ENCODE measurements around the gene FCHO2.

FCHO2 gene

GRCh38 chr5:73112359-73112758, 156.5 kb downstream of the FCHO2 start:
- H3K9me3 ChIP-seq (ENCODE audit: insufficient read depth, low read depth, low read length) = peaks cover 4% of the 10 kb centered on the region; the same call in 1 of the 2 replicates
- H3K27ac ChIP-seq (ENCODE audit: low read depth, low read length) = no peak overlapping the region
- 81% methylated on average over 1 of the region's 1 CpG for WGBS
- H3K9ac ChIP-seq (ENCODE audit: low read depth, low read length) = no peak overlapping the region
- H3K27me3 ChIP-seq (ENCODE audit: insufficient read depth, low read length) = peaks cover 4% of the 10 kb centered on the region; the same call in 1 of the 2 replicates
- no peaks in the 10 kb centered on the region for H3K36me3 ChIP-seq (ENCODE audit: insufficient read depth, low read length)
- H3K4me1 ChIP-seq (ENCODE audit: insufficient read depth, low read length) = no peaks in the 10 kb centered on the region
- no peak overlapping the region for H3K4me3 ChIP-seq (ENCODE audit: low read length)

DNA sequence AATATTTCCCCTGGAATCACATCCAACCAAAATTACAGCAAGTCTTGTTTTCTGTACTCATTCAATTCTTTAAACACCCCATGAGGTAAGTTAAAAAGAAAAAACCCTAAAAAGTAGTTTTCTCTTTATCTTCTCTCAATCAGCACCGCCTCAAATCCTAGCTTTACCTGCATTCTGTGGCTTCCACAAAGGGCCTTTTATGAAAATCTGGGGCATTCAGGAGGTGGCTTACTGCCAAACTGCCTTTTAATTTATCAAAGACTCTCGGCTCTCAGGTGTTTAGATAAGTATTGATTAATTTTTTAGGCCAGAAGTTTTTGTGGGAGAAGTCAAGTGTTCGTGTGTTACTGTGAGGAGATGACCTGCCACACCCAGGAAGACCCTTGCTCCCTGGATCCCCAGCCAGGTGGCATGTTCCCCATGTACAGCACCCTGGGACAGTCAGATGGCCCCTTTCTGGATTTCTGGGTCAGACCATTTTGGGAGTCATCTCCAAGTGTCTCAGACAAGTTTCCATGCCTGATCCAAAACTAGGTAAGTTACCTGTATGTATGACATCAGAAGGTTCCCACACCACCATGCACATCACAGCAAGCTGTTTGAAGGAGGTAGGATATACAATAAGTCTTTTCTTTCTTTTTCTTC, 158.3 kb downstream of the FCHO2 start:
- Histone ChIP-seq H3K4me1 (ENCODE audit: insufficient read depth, low read length) (no peaks in the 10 kb centered on the region), H3K9me3 (ENCODE audit: insufficient read depth, low read depth, low read length) (no peaks in the 10 kb centered on the region), H3K27me3 (ENCODE audit: insufficient read depth, low read length) (peaks cover 21% of the 10 kb centered on the region), H3K9ac (ENCODE audit: low read depth, low read length) (no peak overlapping the region), H3K36me3 (ENCODE audit: insufficient read depth, low read length) (no peaks in the 10 kb centered on the region), H3K4me3 (ENCODE audit: low read length) (no peak overlapping the region), H3K27ac (ENCODE audit: low read depth, low read length) (no peak overlapping the region)
- 91% methylated on average over 3 of the region's 3 CpGs for WGBS

- no peak overlapping the region for H3K27ac ChIP-seq (ENCODE audit: low read depth, low read length)
- no peaks in the 10 kb centered on the region for H3K4me1 ChIP-seq (ENCODE audit: insufficient read depth, low read length)
- no peaks in the 10 kb centered on the region for H3K9me3 ChIP-seq (ENCODE audit: insufficient read depth, low read depth, low read length)
- 85% methylated on average over 4 of the region's 4 CpGs for WGBS
- no peaks in the 10 kb centered on the region for H3K36me3 ChIP-seq (ENCODE audit: insufficient read depth, low read length)
- no peak overlapping the region for H3K9ac ChIP-seq (ENCODE audit: low read depth, low read length)
- no peak overlapping the region for H3K4me3 ChIP-seq (ENCODE audit: low read length)
- H3K27me3 ChIP-seq (ENCODE audit: insufficient read depth, low read length) = peaks cover 34% of the 10 kb centered on the region
These were observed 159.7 kb downstream of the FCHO2 start for GRCh38 chr5:73115399-73116051.

DNA sequence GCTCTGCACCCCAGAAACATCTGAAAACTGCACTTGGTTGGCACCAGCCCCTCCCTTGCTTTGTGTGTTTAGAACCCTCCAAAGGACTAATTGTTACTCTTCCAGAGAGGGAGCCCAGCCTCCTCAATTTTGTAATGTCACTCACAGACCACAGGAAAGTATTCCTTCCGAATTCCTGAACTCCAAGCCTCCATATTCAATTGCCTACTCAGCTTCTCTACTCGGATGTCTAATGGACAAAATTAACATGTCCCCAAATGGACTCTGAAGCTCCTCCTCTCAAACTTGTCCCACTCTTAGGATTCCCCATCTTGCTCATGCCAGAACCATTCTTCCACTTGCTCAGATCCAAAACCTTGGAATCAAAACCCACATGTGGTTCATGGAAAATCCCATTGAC, 160.7 kb downstream of the FCHO2 start:
- Histone ChIP-seq H3K27me3 (ENCODE audit: insufficient read depth, low read length) (peaks cover 44% of the 10 kb centered on the region), H3K9ac (ENCODE audit: low read depth, low read length) (no peak overlapping the region), H3K9me3 (ENCODE audit: insufficient read depth, low read depth, low read length) (no peaks in the 10 kb centered on the region), H3K27ac (ENCODE audit: low read depth, low read length) (no peak overlapping the region), H3K4me1 (ENCODE audit: insufficient read depth, low read length) (no peaks in the 10 kb centered on the region), H3K36me3 (ENCODE audit: insufficient read depth, low read length) (no peaks in the 10 kb centered on the region), H3K4me3 (ENCODE audit: low read length) (no peak overlapping the region)
- 83% methylated on average over 2 of the region's 2 CpGs for WGBS

- Histone ChIP-seq H3K27me3 (ENCODE audit: insufficient read depth, low read length) (peaks cover 51% of the 10 kb centered on the region), H3K4me1 (ENCODE audit: insufficient read depth, low read length) (no peaks in the 10 kb centered on the region), H3K9ac (ENCODE audit: low read depth, low read length) (no peak overlapping the region), H3K27ac (ENCODE audit: low read depth, low read length) (no peak overlapping the region), H3K36me3 (ENCODE audit: insufficient read depth, low read length) (no peaks in the 10 kb centered on the region), H3K4me3 (ENCODE audit: low read length) (no peak overlapping the region), H3K9me3 (ENCODE audit: insufficient read depth, low read depth, low read length) (no peaks in the 10 kb centered on the region)
- 82% methylated on average over 3 of the region's 3 CpGs for WGBS
These were observed 161.4 kb downstream of the FCHO2 start for GRCh38 chr5:73117088-73117740.

DNA sequence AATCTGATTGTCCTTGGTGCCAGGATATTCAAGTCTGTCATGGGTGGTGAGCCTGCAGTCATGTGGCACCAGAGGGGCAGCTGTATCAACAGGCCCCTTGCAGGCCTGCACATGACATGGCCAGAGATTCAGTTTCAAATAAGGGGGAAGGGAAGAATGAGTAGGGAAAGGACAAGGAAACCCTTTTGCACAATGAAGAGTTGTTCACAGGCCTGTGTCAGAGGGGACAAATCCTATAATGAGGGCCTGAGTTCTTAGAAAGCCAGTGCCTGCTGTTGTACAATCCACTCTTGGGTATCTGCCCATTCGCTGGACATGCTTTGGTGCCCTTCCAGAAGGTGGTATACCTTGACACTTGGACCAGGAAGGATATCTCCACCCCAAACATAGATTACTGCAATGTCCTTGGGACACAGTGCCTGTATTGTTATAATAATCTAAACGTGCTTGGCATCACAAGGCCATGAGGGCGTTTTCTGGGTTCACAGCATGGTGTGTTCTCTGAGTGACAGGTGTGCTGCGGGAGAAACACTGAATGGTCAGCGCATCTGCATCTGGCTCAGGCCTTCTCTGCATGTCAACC, 162.6 kb downstream of the FCHO2 start:
- Histone ChIP-seq H3K36me3 (ENCODE audit: insufficient read depth, low read length) (no peaks in the 10 kb centered on the region), H3K4me3 (ENCODE audit: low read length) (no peak overlapping the region), H3K9me3 (ENCODE audit: insufficient read depth, low read depth, low read length) (no peaks in the 10 kb centered on the region), H3K4me1 (ENCODE audit: insufficient read depth, low read length) (peaks cover under 1% of the 10 kb centered on the region; the same call in 1 of the 2 replicates), H3K9ac (ENCODE audit: low read depth, low read length) (no peak overlapping the region), H3K27ac (ENCODE audit: low read depth, low read length) (no peak overlapping the region), H3K27me3 (ENCODE audit: insufficient read depth, low read length) (peaks cover 63% of the 10 kb centered on the region)
- WGBS = 92% methylated on average over 5 of the region's 5 CpGs

DNA sequence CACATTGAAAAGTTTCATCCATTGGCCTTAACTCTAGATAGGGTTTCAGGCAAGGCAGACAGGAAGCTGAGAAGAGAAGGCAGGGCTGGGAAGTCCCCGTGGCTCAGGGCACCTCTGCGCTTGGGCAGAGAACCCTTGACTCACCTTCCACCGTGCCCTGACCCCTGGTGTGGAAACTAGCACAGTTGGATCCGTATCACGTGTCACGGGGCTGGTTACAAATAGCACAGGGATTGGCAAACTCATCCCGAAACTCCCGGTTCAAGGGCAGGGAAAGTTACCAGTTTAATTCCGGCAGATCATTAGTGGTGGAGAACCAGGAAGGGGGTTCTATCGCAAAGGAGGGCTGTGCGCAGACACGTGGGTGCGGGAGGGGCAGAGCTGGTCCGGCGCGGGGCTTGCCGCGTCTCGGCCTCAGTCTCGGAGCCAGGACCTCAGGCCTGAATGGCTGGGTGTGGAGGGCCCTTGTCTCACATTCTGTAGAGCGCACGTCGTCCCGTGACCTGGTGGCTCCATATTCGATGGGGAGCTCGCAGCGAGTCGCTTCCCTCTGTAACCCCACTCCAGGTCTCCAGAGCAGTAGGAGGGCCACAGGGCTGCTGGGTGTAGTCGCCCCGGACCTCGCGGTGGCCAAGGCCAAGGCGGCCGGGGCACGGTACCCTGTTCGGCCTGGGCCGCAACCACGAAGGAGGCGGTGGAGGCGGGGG, 163.8 kb downstream of the FCHO2 start:
- no peak overlapping the region for H3K27ac ChIP-seq (ENCODE audit: low read depth, low read length)
- 27% methylated on average over 40 of the region's 40 CpGs for WGBS

DNA sequence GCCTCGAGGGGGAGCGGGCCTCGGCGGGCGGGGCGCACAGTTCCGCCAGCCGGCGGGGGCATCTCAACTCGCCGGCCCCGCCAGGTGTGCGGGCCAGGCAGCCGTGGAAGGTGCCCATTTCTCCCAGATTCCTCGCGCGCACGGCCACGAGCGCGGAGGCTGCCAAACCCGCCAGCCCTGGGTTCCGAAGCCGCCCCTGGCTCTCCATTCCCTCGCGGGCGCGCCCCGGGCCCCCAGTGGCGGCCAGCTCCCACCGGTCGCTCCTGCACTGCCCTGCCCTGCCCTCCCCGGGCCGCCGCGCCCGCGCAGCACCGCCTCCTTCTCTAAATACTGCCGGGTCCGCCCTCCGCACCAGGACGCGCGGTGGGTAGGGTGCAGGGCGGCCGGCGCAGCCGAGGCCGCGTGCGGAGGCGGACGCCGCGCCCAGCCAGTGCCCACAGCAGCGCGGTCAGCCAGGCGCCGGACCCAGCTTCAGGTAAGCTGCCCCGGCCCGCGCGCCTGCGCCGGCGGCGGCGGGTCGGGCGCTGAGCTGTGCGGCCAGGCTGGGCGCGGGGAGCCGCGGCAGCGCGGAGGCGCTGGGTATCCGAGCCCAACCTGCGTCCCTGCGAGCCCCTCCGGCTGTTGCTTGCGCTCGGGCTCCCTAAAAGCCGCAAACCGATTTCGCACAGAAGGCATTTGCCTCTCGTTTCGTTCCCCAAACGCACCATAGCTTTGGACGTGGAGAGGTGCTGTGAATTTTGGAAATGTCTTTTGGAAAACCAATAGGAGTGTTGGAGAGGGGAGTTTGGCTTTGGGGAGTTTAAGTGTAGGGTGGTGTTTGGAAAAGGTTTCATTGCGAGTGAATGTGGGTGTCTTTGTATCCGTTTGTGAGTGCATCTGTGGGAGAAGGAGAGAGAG, 164.6 kb downstream of the FCHO2 start, which contains the start of gene TMEM171:
Gene TMEM171 (plus strand): TSS at position 354 of the 897 bp plus-strand sequence. CDS start 2,799 bp downstream, outside the sequence.
- Histone ChIP-seq H3K9me3 (ENCODE audit: insufficient read depth, low read depth, low read length) (no peaks in the 10 kb centered on the region), H3K9ac (ENCODE audit: low read depth, low read length) (peak within 1 kb of the TSS; percentile 23), H3K36me3 (ENCODE audit: insufficient read depth, low read length) (no peaks in the 10 kb centered on the region), H3K27ac (ENCODE audit: low read depth, low read length) (no peak within 1 kb of the TSS), H3K4me3 (ENCODE audit: low read length) (peak within 1 kb of the TSS; percentile 64), H3K4me1 (ENCODE audit: insufficient read depth, low read length) (peaks cover 3% of the 10 kb centered on the region; the same call in 1 of the 2 replicates), H3K27me3 (ENCODE audit: insufficient read depth, low read length) (peaks cover 63% of the 10 kb centered on the region)
- under 1% methylated on average over 94 of the region's 94 CpGs for WGBS

More for the DNA sequence above, 163.8 kb downstream of the FCHO2 start:
- H3K4me1 ChIP-seq (ENCODE audit: insufficient read depth, low read length) = peaks cover 3% of the 10 kb centered on the region; the same call in 1 of the 2 replicates
- peak overlapping the region; percentile 64 for H3K4me3 ChIP-seq (ENCODE audit: low read length)
- H3K9me3 ChIP-seq (ENCODE audit: insufficient read depth, low read depth, low read length) = no peaks in the 10 kb centered on the region
- peaks cover 63% of the 10 kb centered on the region for H3K27me3 ChIP-seq (ENCODE audit: insufficient read depth, low read length)
- no peaks in the 10 kb centered on the region for H3K36me3 ChIP-seq (ENCODE audit: insufficient read depth, low read length)
- H3K9ac ChIP-seq (ENCODE audit: low read depth, low read length) = peak overlapping the region; percentile 23; the same call in 1 of the 2 replicates

DNA sequence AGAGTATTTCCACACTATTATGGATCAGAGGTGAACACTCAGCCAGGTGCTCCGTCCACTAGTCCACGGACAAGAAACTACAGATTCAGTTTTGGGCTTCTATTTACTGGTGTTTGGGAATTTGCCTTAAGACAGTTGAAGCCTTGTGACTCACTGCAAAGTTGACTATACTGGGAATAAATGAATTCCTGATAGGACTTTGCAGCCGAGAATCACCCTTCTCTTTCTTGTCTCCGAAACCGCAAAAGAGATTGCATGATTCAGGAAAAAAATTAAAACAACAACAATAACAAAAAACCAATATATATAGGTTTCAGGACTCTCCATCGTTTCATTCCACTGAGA, 165.2 kb downstream of the FCHO2 start:
- no peaks in the 10 kb centered on the region for H3K36me3 ChIP-seq (ENCODE audit: insufficient read depth, low read length)
- peak overlapping the region; percentile 64 for H3K4me3 ChIP-seq (ENCODE audit: low read length)
- 15% methylated on average over 2 of the region's 6 CpGs for WGBS
- H3K27me3 ChIP-seq (ENCODE audit: insufficient read depth, low read length) = peaks cover 59% of the 10 kb centered on the region
- H3K9ac ChIP-seq (ENCODE audit: low read depth, low read length) = peak overlapping the region; percentile 23; the same call in 1 of the 2 replicates
- H3K27ac ChIP-seq (ENCODE audit: low read depth, low read length) = no peak overlapping the region
- H3K4me1 ChIP-seq (ENCODE audit: insufficient read depth, low read length) = peaks cover 3% of the 10 kb centered on the region; the same call in 1 of the 2 replicates
- H3K9me3 ChIP-seq (ENCODE audit: insufficient read depth, low read depth, low read length) = no peaks in the 10 kb centered on the region
